HL-60 (cell line): ENCODE data around the gene RIN3.

Source experiments
- CTCF ChIP-seq: IDR thresholded peaks from one replicate; pipeline ENCODE4 v1.5.1; 2011; ENCODE audit warnings: low read length, control low read depth, inconsistent platforms; ENCODE audit not compliant: insufficient read depth
- POLR2AphosphoS5 ChIP-seq: IDR thresholded peaks from 2 replicates; pipeline ENCODE4 v1.6.1; 2012; ENCODE audit warnings: low read depth

- TF ChIP-seq CTCF (no peak), POLR2AphosphoS5 (no peak)
These were observed 19.0 kb downstream of the RIN3 start for GRCh38 chr14:92532490-92533163.
